Parathyroid adenoma (tissue), 2 donors: ENCODE measurements around the gene OR51D1.

Source experiments
- H2AFZ ChIP-seq: fragments of 300-600 bp; sonication (generic); one replicate; pipeline ENCODE4 v1.7.0; 2017; ENCODE audit warnings: antibody characterized with exemption, mild to moderate bottlenecking
- H3K27ac ChIP-seq: fragments of 300-600 bp; sonication (generic); one replicate; pipeline ENCODE4 v1.7.0; 2017
- H3K27me3 ChIP-seq: fragments of 300-600 bp; sonication (generic); one replicate; pipeline ENCODE4 v1.7.0; 2017; ENCODE audit warnings: low read length; ENCODE audit not compliant: control insufficient read depth, insufficient read depth
- H3K36me3 ChIP-seq: fragments of 300-600 bp; sonication (generic); one replicate; pipeline ENCODE4 v1.7.0; 2017; ENCODE audit warnings: low read length; ENCODE audit not compliant: control insufficient read depth, insufficient read depth
- H3K4me1 ChIP-seq: fragments of 300-600 bp; sonication (generic); one replicate; pipeline ENCODE4 v1.7.0; 2017; ENCODE audit warnings: control low read depth
- H3K4me2 ChIP-seq: fragments of 300-600 bp; sonication (generic); one replicate; pipeline ENCODE4 v1.7.0; 2017; ENCODE audit warnings: low read length
- H3K4me3 ChIP-seq: fragments of 300-600 bp; sonication (generic); one replicate; pipeline ENCODE4 v1.7.0; 2017; ENCODE audit warnings: low read depth, low read length
- H3K79me2 ChIP-seq: fragments of 300-600 bp; sonication (generic); one replicate; pipeline ENCODE4 v1.7.0; 2017; ENCODE audit warnings: control low read depth
- H3K9ac ChIP-seq: fragments of 300-600 bp; sonication (generic); one replicate; pipeline ENCODE4 v1.7.0; 2017; ENCODE audit warnings: mild to moderate bottlenecking
- H3K9me3 ChIP-seq: fragments of 300-600 bp; sonication (generic); one replicate; pipeline ENCODE4 v1.7.0; 2017; ENCODE audit warnings: low read length; ENCODE audit not compliant: control insufficient read depth
- CTCF ChIP-seq: fragments of 300-600 bp; sonication (generic); IDR thresholded peaks from one replicate; pipeline ENCODE4 v1.7.0; 2017; ENCODE audit warnings: antibody characterized with exemption, mild to moderate bottlenecking
- donor health status: primary hyperparathyroidism.

Gene OR51D1

GRCh38 chr11:4636136-4636535, 1.1 kb upstream of the OR51D1 start:
- no peaks in the 10 kb centered on the region for H3K36me3 ChIP-seq
- TF ChIP-seq CTCF, result no peak
- H3K4me3 ChIP-seq, result no peak overlapping the region
- H3K9ac ChIP-seq, result no peak overlapping the region
- H3K27ac ChIP-seq, result no peak overlapping the region
- H3K79me2 ChIP-seq, result no peaks in the 10 kb centered on the region
- H3K4me2 ChIP-seq, result no peak overlapping the region
- H3K4me1 ChIP-seq, result no peaks in the 10 kb centered on the region
- H3K9me3 ChIP-seq, result no peaks in the 10 kb centered on the region
- no peaks in the 10 kb centered on the region for H3K27me3 ChIP-seq
- H2AFZ ChIP-seq, result no peak overlapping the region

- Histone ChIP-seq H3K79me2 (no peaks in the 10 kb centered on the region), H3K9ac (no peak overlapping the region), H2AFZ (no peak overlapping the region), H3K4me2 (no peak overlapping the region), H3K36me3 (no peaks in the 10 kb centered on the region), H3K4me1 (no peaks in the 10 kb centered on the region), H3K27me3 (no peaks in the 10 kb centered on the region), H3K9me3 (no peaks in the 10 kb centered on the region), H3K27ac (no peak overlapping the region), H3K4me3 (no peak overlapping the region)
- TF ChIP-seq CTCF, result no peak
Measured at GRCh38 chr11:4637662-4638047, 378 bp downstream of the OR51D1 start.

GRCh38 chr11:4639931-4640330, 2.7 kb downstream of the OR51D1 start:
- no peaks in the 10 kb centered on the region for H3K36me3 ChIP-seq
- no peak overlapping the region for H3K4me2 ChIP-seq
- no peaks in the 10 kb centered on the region for H3K79me2 ChIP-seq
- no peak overlapping the region for H3K4me3 ChIP-seq
- H2AFZ ChIP-seq, result no peak overlapping the region
- no peak overlapping the region for H3K27ac ChIP-seq
- H3K9me3 ChIP-seq, result no peaks in the 10 kb centered on the region
- H3K27me3 ChIP-seq, result no peaks in the 10 kb centered on the region
- TF ChIP-seq CTCF, result no peak
- no peaks in the 10 kb centered on the region for H3K4me1 ChIP-seq
- no peak overlapping the region for H3K9ac ChIP-seq

- H2AFZ ChIP-seq, result no peak overlapping the region
- no peaks in the 10 kb centered on the region for H3K4me1 ChIP-seq
- H3K9me3 ChIP-seq, result no peaks in the 10 kb centered on the region
- H3K4me3 ChIP-seq, result no peak overlapping the region
- no peak for TF ChIP-seq CTCF
- no peak overlapping the region for H3K9ac ChIP-seq
- no peaks in the 10 kb centered on the region for H3K27me3 ChIP-seq
- no peaks in the 10 kb centered on the region for H3K36me3 ChIP-seq
- no peaks in the 10 kb centered on the region for H3K79me2 ChIP-seq
- H3K27ac ChIP-seq, result no peak overlapping the region
- no peak overlapping the region for H3K4me2 ChIP-seq
Measured at GRCh38 chr11:4641501-4641900, 4.2 kb downstream of the OR51D1 start.

GRCh38 chr11:4642043-4642442, 4.8 kb downstream of the OR51D1 start:
- H3K9me3 ChIP-seq, result no peaks in the 10 kb centered on the region
- H3K79me2 ChIP-seq, result no peaks in the 10 kb centered on the region
- no peak for TF ChIP-seq CTCF
- no peak overlapping the region for H2AFZ ChIP-seq
- no peak overlapping the region for H3K4me3 ChIP-seq
- no peak overlapping the region for H3K9ac ChIP-seq
- H3K27me3 ChIP-seq, result no peaks in the 10 kb centered on the region
- no peaks in the 10 kb centered on the region for H3K36me3 ChIP-seq
- H3K4me1 ChIP-seq, result no peaks in the 10 kb centered on the region
- H3K4me2 ChIP-seq, result no peak overlapping the region
- no peak overlapping the region for H3K27ac ChIP-seq
